Activated T-cell treated with anti-CD3 and anti-CD28 coated beads for 24 hours (primary cell): ENCODE data around the gene CARMIL3.
"Not testable (repeated sequence)": the region's sequence is repeated elsewhere in the genome, so short reads cannot be mapped to it uniquely, and the experiment has no call there.

ENCODE experiments used
- DNase-seq: peaks from one replicate; pipeline ENCODE4 v3.0.0-alpha.2; 2020; ENCODE audit warnings: low read depth

Gene CARMIL3

DNA sequence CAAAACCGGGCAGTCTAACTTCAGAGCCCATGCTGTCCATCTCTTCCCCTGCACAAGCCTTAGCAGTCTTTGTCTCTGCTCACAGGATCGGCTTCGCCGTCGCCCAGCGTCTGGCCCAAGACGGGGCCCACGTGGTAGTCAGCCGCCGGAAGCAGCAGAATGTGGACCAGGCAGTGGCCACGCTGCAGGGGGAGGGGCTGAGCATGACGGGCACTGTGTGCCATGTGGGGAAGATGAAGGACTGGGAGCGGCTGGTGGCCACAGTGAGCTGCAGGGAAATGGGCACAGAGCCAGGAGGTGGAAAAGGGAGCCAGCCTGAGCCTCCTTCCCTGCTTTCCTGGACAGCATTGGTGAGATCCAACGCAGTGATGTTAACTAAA, 14.2 kb upstream of the CARMIL3 start:
- DNase-seq = no peak

DNA sequence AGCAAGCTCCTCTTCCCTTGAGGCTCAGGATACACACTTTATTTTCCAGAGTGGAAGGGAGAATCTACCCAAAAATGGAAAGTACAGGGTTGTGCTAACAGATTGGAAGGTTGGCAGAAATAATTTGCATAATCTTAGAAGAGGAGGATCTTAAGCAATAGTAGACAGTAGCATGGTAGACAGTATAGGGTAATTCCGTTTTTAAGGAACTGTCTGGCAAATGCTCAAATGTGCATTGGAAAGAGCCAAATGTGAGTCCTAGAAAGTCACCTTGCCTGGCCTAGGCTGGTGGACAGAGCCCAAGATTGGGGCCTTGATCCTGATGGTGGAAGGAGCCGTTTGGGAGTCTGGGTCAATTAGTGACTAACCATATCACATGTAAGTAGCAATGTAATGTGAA, 13.1 kb upstream of the CARMIL3 start:
- no peak for DNase-seq

DNA sequence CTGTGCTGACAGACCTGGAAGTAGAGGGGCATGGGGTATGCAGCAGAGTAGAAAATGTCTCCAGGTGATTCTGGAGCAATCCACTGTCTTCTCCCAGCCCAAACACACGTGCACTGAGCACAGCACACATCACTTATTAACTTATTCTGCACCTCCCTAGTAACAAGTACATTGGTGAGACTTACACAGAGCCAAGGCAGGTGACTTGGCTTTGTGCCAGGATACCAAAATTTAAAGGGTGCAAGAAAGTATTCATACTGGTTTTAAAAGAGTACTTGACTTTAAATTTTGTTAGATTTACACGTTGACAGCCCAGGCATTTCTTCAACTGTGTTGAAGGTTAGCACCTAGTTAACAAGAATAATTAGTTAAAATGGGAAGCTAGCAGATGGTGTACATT, 11.1 kb upstream of the CARMIL3 start:
- no peak for DNase-seq

- DNase-seq = no peak
Measured at GRCh38 chr14:24042746-24043145, 9.1 kb upstream of the CARMIL3 start.

- not testable (repeated sequence) for DNase-seq
Measured at GRCh38 chr14:24049002-24049401, 2.8 kb upstream of the CARMIL3 start.

DNA sequence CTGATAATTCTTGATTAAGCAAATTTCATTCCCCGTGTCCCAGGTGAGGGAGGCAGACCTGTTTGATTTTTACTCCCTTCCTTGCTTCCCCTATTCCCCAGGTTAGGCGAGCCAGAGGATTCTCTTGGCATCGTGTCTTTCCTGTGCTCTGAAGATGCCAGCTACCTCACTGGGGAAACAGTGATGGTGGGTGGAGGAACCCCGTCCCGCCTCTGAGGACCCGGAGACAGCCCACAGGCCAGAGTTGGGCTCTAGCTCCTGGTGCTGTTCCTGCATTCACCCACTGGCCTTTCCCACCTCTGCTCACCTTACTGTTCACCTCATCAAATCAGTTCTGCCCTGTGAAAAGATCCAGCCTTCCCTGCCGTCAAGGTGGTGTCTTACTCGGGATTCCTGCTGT, 1.1 kb upstream of the CARMIL3 start:
- not testable (repeated sequence) for DNase-seq

GRCh38 chr14:24051176-24051788, 527 bp upstream of the CARMIL3 start:
- no peak for DNase-seq

GRCh38 chr14:24052656-24053547, 1.1 kb downstream of the CARMIL3 start:
- peak; percentile 60 for DNase-seq

GRCh38 chr14:24053548-24054323, 1.9 kb downstream of the CARMIL3 start:
- DNase-seq = no peak

DNA sequence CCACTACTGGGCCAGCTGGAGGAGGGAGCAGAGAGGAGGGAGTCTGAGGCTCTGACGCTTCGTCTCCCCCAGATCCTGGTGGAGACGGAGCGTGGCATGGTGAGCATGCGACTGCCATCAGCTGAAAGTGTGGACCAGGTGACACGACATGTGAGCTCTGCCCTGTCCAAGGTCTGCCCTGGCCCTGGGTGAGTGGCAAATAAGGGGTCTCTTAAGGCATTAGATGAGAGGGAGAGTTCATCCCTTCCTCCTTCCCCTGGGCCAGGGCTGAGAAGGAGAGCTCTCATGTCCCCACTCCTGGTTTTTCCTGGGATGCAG, 2.5 kb downstream of the CARMIL3 start:
- no peak for DNase-seq

GRCh38 chr14:24054646-24055045, 2.8 kb downstream of the CARMIL3 start:
- no peak for DNase-seq

GRCh38 chr14:24055971-24056799, 4.4 kb downstream of the CARMIL3 start:
- no peak for DNase-seq

- DNase-seq = no peak
Measured at GRCh38 chr14:24056800-24057184, 5.0 kb downstream of the CARMIL3 start.

- DNase-seq = no peak
Measured at GRCh38 chr14:24057271-24057670, 5.5 kb downstream of the CARMIL3 start.

DNA sequence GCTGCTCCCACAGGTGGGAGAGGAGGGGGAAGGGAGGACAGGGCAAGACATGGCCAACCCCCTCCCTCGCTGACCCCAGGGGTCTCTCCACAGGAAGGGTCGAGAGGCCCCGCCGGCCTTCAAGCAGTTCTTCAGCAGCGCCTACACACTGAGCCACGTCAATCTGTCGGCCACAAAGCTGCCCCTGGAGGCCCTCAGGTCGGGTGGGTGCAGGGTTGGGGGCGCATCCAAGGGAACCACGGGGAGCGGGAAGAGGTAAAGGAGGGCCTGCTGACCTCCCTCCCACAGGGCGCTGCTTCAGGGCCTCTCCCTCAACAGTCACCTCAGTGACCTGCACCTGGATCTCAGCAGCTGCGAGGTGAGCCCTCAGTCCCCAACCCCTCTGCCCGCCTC, 6.1 kb downstream of the CARMIL3 start:
- DNase-seq = no peak

DNA sequence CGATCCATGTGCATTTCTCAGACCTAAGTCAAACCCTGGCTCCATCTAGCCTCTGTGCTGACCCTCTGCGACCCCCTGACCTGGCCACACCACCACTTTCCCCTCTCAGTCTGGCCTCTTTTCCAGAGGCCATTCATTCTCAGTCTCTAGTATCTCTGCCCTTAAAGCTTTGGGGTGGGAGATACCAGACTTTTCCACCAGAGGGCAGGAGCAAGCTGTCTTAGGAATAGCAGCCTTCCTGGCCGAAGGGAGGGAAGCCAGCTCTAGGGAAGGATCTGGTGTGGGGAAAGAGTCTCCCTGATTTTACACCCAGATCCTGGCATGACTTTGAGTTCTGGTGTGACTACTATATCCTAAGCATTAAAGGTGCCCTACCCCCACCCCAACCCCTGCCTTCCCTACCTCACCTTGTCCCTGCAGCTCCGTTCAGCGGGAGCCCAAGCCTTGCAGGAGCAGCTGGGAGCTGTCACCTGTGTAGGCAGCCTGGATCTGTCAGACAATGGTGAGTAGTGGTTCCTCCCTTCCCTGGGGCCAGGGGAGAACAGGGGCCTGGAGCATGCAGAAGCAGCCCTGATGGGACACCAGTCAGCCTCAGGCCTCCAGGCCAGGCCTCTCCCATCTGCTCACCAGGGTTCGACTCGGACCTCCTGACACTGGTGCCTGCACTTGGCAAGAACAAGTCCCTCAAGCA, 6.6 kb downstream of the CARMIL3 start:
- DNase-seq = no peak

GRCh38 chr14:24058951-24059475, 7.2 kb downstream of the CARMIL3 start:
- no peak for DNase-seq

GRCh38 chr14:24059841-24060388, 8.1 kb downstream of the CARMIL3 start:
- no peak for DNase-seq

- no peak for DNase-seq
Measured at GRCh38 chr14:24060443-24060842, 8.6 kb downstream of the CARMIL3 start.

GRCh38 chr14:24060984-24061913, 9.4 kb downstream of the CARMIL3 start:
- no peak for DNase-seq
